IMR-90 (cell line): ENCODE data around the gene COLEC11. TPM values are rescaled to one million over a fixed set of nuclear protein-coding genes. Genes with fewer than 3 reads are reported as not detected.

Source experiments
- ATAC-seq: fragments of 200-7000 bp; cut with Tn5 transposase; 2 replicates; pipeline ENCODE4 v1.9.1; 2020; ENCODE audit warnings: low read depth, mild to moderate bottlenecking, moderate library complexity
- BruUV-seq: library from RNA; stranded (reverse); fragments of 400-500 nt; replicated peaks from 2 replicates; lab custom pipeline; 2021; lab: Mats Ljungman, UMichigan
- CTCF ChIA-PET: fragments of 300-600 bp; formaldehyde crosslinking; extraction: SDS; loops from one replicate; lab custom pipeline; 2021; ENCODE audit warnings: antibody characterized with exemption; lab: Yijun Ruan, JAX
- POLR2A ChIA-PET: fragments of 300-600 bp; sonication (Branson Sonifier 250); formaldehyde crosslinking; loops from one replicate; lab custom pipeline; 2022; ENCODE audit warnings: antibody characterized with exemption; ENCODE audit not compliant: unreplicated experiment; lab: Charles Lee
- DNase-seq: peaks from one replicate; pipeline ENCODE4 v3.0.0; 2013
- H2AFZ ChIP-seq: replicated peaks from 2 replicates; pipeline ENCODE3; 2013; ENCODE audit warnings: low read length, mild to moderate bottlenecking; ENCODE audit not compliant: poor library complexity
- H2AK5ac ChIP-seq: 2 replicates; pipeline ENCODE4 v1.6.1; 2013; ENCODE audit warnings: low read depth, low read length, inconsistent platforms
- H2AK9ac ChIP-seq: replicated peaks from 2 replicates; pipeline ENCODE3; 2013; ENCODE audit warnings: mild to moderate bottlenecking, low read depth, low read length, moderate library complexity; ENCODE audit not compliant: poor library complexity
- H2BK120ac ChIP-seq: 2 replicates; pipeline ENCODE4 v1.6.1; 2013; ENCODE audit warnings: low read depth, low read length, inconsistent platforms
- H2BK15ac ChIP-seq: 3 replicates; pipeline ENCODE4 v1.6.1; 2013; ENCODE audit warnings: low read depth, low read length, inconsistent platforms
- H2BK20ac ChIP-seq: 2 replicates; pipeline ENCODE4 v1.6.1; 2013; ENCODE audit warnings: low read depth, mild to moderate bottlenecking, inconsistent platforms, low read length, moderate library complexity
- H2BK5ac ChIP-seq: 2 replicates; pipeline ENCODE4 v1.6.1; 2013; ENCODE audit warnings: mild to moderate bottlenecking, low read depth, low read length, inconsistent platforms; ENCODE audit not compliant: poor library complexity, severe bottlenecking
- H3K14ac ChIP-seq: replicated peaks from 2 replicates; pipeline ENCODE4 v1.6.1; 2013; ENCODE audit warnings: low read depth, low read length, inconsistent platforms
- H3K18ac ChIP-seq: 2 replicates; pipeline ENCODE4 v1.6.1; 2013; ENCODE audit warnings: low read depth, low read length, control low read depth
- H3K23ac ChIP-seq: 2 replicates; pipeline ENCODE4 v1.6.1; 2013; ENCODE audit warnings: low read depth, low read length, inconsistent platforms
- H3K27ac ChIP-seq: 2 replicates; pipeline ENCODE4 v1.5.1; 2013; ENCODE audit warnings: mild to moderate bottlenecking, control low read depth, low read length; ENCODE audit not compliant: insufficient read depth
- H3K27me3 ChIP-seq: 2 replicates; pipeline ENCODE4 v1.6.1; 2013; ENCODE audit warnings: low read length; ENCODE audit not compliant: control insufficient read depth, insufficient read depth
- H3K36me3 ChIP-seq: 2 replicates; pipeline ENCODE4 v1.6.1; 2013; ENCODE audit warnings: low read length, mixed read lengths; ENCODE audit not compliant: control insufficient read depth, insufficient read depth
- H3K4ac ChIP-seq: 2 replicates; pipeline ENCODE4 v1.6.1; 2013; ENCODE audit warnings: low read depth, low read length, inconsistent platforms
- H3K4me1 ChIP-seq: 2 replicates; pipeline ENCODE4 v1.6.1; 2013; ENCODE audit warnings: low read length, mixed read lengths; ENCODE audit not compliant: control insufficient read depth, insufficient read depth
- H3K4me2 ChIP-seq: 2 replicates; pipeline ENCODE4 v1.6.1; 2013; ENCODE audit warnings: low read depth, mild to moderate bottlenecking, control low read depth, low read length, moderate library complexity
- H3K4me3 ChIP-seq: 2 replicates; pipeline ENCODE4 v1.5.1; 2013; ENCODE audit warnings: low read depth, mild to moderate bottlenecking, control low read depth, low read length, moderate library complexity; ENCODE audit not compliant: insufficient read depth
- H3K56ac ChIP-seq: 2 replicates; pipeline ENCODE4 v1.6.1; 2013; ENCODE audit warnings: low read length, inconsistent platforms; ENCODE audit not compliant: insufficient read depth; ENCODE audit errors: extremely low read depth
- H3K79me1 ChIP-seq, 2 experiments: 2 replicates each; pipeline ENCODE4 v1.6.1; 2013; ENCODE audit warnings: low read length in 2 of 2, inconsistent platforms in 1 of 2, low read depth in 1 of 2
- H3K9ac ChIP-seq: 2 replicates; pipeline ENCODE4 v1.6.1; 2013; ENCODE audit warnings: low read depth, low read length, control low read depth
- H3K9me1 ChIP-seq: 2 replicates; pipeline ENCODE4 v1.6.1; 2013; ENCODE audit warnings: low read length, inconsistent platforms; ENCODE audit not compliant: insufficient read depth
- H3K9me3 ChIP-seq: 2 replicates; pipeline ENCODE4 v1.6.1; 2013; ENCODE audit warnings: low read length; ENCODE audit not compliant: control insufficient read depth, insufficient read depth
- H4K20me1 ChIP-seq: 2 replicates; pipeline ENCODE4 v1.6.1; 2013; ENCODE audit warnings: low read length, inconsistent platforms; ENCODE audit not compliant: insufficient read depth
- H4K5ac ChIP-seq: 2 replicates; pipeline ENCODE4 v1.6.1; 2013; ENCODE audit warnings: mild to moderate bottlenecking, low read depth, low read length, control low read depth
- H4K8ac ChIP-seq, 2 experiments: 2 replicates each; pipeline ENCODE4 v1.6.1; 2013; ENCODE audit warnings: low read depth in 2 of 2, low read length in 2 of 2, control low read depth in 1 of 2, inconsistent platforms in 1 of 2
- H4K91ac ChIP-seq: 2 replicates; pipeline ENCODE4 v1.6.1; 2013; ENCODE audit warnings: low read depth, low read length, inconsistent platforms; ENCODE audit not compliant: insufficient read depth
- CHD1 ChIP-seq: IDR thresholded peaks from 2 replicates; pipeline ENCODE4 v1.6.1; 2012; ENCODE audit warnings: low read depth, low read length, improper control_type of control experiment
- FOS ChIP-seq: fragments of 150-350 bp; IDR thresholded peaks from 2 replicates; pipeline ENCODE4 v1.6.1; 2016; ENCODE audit warnings: low read depth, low read length
- POLR2A ChIP-seq: IDR thresholded peaks from 2 replicates; pipeline ENCODE4 v1.6.1; 2012; ENCODE audit warnings: mild to moderate bottlenecking, low read depth, low read length
- RAD21 ChIP-seq: IDR thresholded peaks from 2 replicates; pipeline ENCODE4 v1.6.1; 2012; ENCODE audit warnings: low read length, improper control_type of control experiment
- WGBS, 2 experiments: methylation state at CpG; one replicate each; pipeline versions ENCODE4 v1.1.5 to v1.1.7; 2013; ENCODE audit warnings: missing lambda C conversion rate in 2 of 2; ENCODE audit not compliant: insufficient read length in 1 of 2; ENCODE audit errors: extremely low coverage in 2 of 2; 5-methylcytosine and 5-hydroxymethylcytosine counted together
- dilution Hi-C: fragments of 300-500 bp; cut with HindIII; formaldehyde crosslinking; loops from one replicate; pipeline ENCODE4 v1.14.3; 2018; ENCODE audit warnings: low sequenced_read_pairs; ENCODE audit not compliant: unreplicated experiment
- in situ Hi-C: fragments of 300-500 bp; cut with MboI; formaldehyde crosslinking; loops from 3 replicates; pipeline ENCODE4 v1.14.3; 2019; ENCODE audit warnings: low sequenced_read_pairs, inconsistent platforms, mixed read lengths
- intact Hi-C: fragments of 100-400 bp; cut with micrococcal nuclease; formaldehyde crosslinking; loops from 2 replicates; pipeline ENCODE4 v1.10.0; 2022
- polyA plus RNA-seq, 3 experiments: library from polyadenylated mRNA; depleted of rRNA; stranded (reverse); fragments of >200 nt; gene quantifications; 2 replicates each; pipeline ENCODE4 v1.2.3, GENCODE V29; 2012; ENCODE audit warnings: low replicate concordance in 1 of 3
- total RNA-seq: library from RNA; depleted of rRNA; stranded (reverse); fragments of >200 nt; gene quantifications from 2 replicates; pipeline ENCODE4 v1.2.3, GENCODE V29; 2012

The COLEC11 gene
- total and polyA plus RNA-seq, 2 of the 4 experiments (the other 2 are of a cell fraction), result under 0.01 to 0.24 TPM

GRCh38 chr2:3638456-3638810, 43.5 kb downstream of the COLEC11 start:
- ChIA-PET CTCF (no interaction called here), POLR2A (no interaction called here)
- no peak overlapping the region for H4K91ac ChIP-seq
- H2BK120ac ChIP-seq, result no peak overlapping the region
- no peak overlapping the region for H2BK15ac ChIP-seq
- no peak overlapping the region for H2BK5ac ChIP-seq
- H3K9me3 ChIP-seq, result no peaks in the 10 kb centered on the region
- DNase-seq, result no peak
- dilution Hi-C loops, result no loop called here
- H3K23ac ChIP-seq, result no peak overlapping the region
- WGBS, 2 experiments, result no CpG with 5 or more reads among the region's 8 CpGs
- H3K27ac ChIP-seq, result no peak overlapping the region
- TF ChIP-seq FOS (no peak), CHD1 (no peak), POLR2A (no peak), RAD21 (no peak)
- H3K27me3 ChIP-seq, result peaks cover 9% of the 10 kb centered on the region; the same call in 1 of the 2 replicates
- H3K9ac ChIP-seq, result no peak overlapping the region
- in situ Hi-C loops, result no loop called here
- H4K8ac ChIP-seq, result no peak overlapping the region
- H3K4ac ChIP-seq, result no peak overlapping the region
- H3K4me1 ChIP-seq, result no peaks in the 10 kb centered on the region
- H2AK9ac ChIP-seq, result no peak overlapping the region
- no peak overlapping the region for H3K14ac ChIP-seq
- no peaks in the 10 kb centered on the region for H3K79me1 ChIP-seq
- no peak overlapping the region for H3K4me3 ChIP-seq
- no peak overlapping the region for H2BK20ac ChIP-seq
- no TSS peak for BruUV-seq
- H2AFZ ChIP-seq, result no peak overlapping the region
- H4K5ac ChIP-seq, result no peak overlapping the region
- H3K56ac ChIP-seq, result no peak overlapping the region
- H3K36me3 ChIP-seq, result no peaks in the 10 kb centered on the region
- ATAC-seq, result no peak
- no peak overlapping the region for H3K18ac ChIP-seq
- H3K9me1 ChIP-seq, result no peaks in the 10 kb centered on the region
- no peaks in the 10 kb centered on the region for H4K20me1 ChIP-seq
- intact Hi-C loops, result no loop called here
- H2AK5ac ChIP-seq, result no peak overlapping the region
- no peak overlapping the region for H3K4me2 ChIP-seq
